ENCODE results near the gene PLD6.
"Not testable (repeated sequence)": the region's sequence is repeated elsewhere in the genome, so short reads cannot be mapped to it uniquely, and the experiment has no call there.

DNA sequence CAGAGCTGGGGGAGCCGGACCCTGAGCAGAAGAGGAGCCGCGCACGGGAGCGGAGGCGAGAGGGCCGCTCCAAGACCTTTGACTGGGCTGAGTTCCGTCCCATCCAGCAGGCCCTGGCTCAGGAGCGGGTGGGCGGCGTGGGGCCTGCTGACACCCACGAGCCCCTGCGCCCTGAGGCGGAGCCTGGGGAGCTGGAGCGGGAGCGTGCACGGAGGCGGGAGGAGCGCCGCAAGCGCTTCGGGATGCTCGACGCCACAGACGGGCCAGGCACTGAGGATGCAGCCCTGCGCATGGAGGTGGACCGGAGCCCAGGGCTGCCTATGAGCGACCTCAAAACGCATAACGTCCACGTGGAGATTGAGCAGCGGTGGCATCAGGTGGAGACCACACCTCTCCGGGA lies 47.6 kb downstream of the PLD6 start:
- not testable (repeated sequence) for TF ChIP-seq CTCF (conservative IDR thresholded peaks at IDR 0.05; ENCODE audit: low read depth, low read length); EZH2 (IDR thresholded peaks at IDR 0.05; ENCODE audit: low read length, unreplicated experiment)

All from PC-3 (cell line).